GM18498 (cell line): ENCODE data around the gene TMEM87A.
"Not testable (repeated sequence)": the region's sequence is repeated elsewhere in the genome, so short reads cannot be mapped to it uniquely, and the experiment has no call there.

Experiments used
- ATAC-seq: cut with Tn5 transposase; IDR thresholded peaks from one replicate; pipeline ENCODE4 v1.9.1; 2021; ENCODE audit warnings: mild to moderate bottlenecking, moderate library complexity; ENCODE audit not compliant: unreplicated experiment

TMEM87A gene

GRCh38 chr15:42273900-42274701, 868 bp upstream of the TMEM87A start:
- ATAC-seq = peak; percentile 29

- no peak for ATAC-seq
These were observed 2.2 kb downstream of the TMEM87A start for GRCh38 chr15:42270996-42271395.

- no peak for ATAC-seq
These were observed 2.7 kb downstream of the TMEM87A start for GRCh38 chr15:42270551-42270950.

GRCh38 chr15:42267286-42267685, 5.9 kb downstream of the TMEM87A start:
- ATAC-seq = no peak

- ATAC-seq = no peak
These were observed 8.4 kb downstream of the TMEM87A start for GRCh38 chr15:42264795-42265194.

GRCh38 chr15:42253300-42253699, 19.9 kb downstream of the TMEM87A start:
- ATAC-seq = no peak

GRCh38 chr15:42240823-42241222, 32.4 kb downstream of the TMEM87A start:
- no peak for ATAC-seq

- no peak for ATAC-seq
These were observed 33.6 kb downstream of the TMEM87A start for GRCh38 chr15:42239528-42240182.

GRCh38 chr15:42233107-42233506, 40.1 kb downstream of the TMEM87A start:
- no peak for ATAC-seq

- ATAC-seq = no peak
These were observed 40.6 kb downstream of the TMEM87A start for GRCh38 chr15:42232606-42233005.

- no peak for ATAC-seq
These were observed 42.1 kb downstream of the TMEM87A start for GRCh38 chr15:42231088-42231487.

GRCh38 chr15:42228981-42229380, 44.3 kb downstream of the TMEM87A start:
- ATAC-seq = not testable (repeated sequence)

GRCh38 chr15:42228036-42228435, 45.2 kb downstream of the TMEM87A start:
- no peak for ATAC-seq

- no peak for ATAC-seq
These were observed 46.6 kb downstream of the TMEM87A start for GRCh38 chr15:42226648-42227047.

GRCh38 chr15:42220216-42220615, 53.0 kb downstream of the TMEM87A start:
- no peak for ATAC-seq

- ATAC-seq = no peak
These were observed 54.2 kb downstream of the TMEM87A start for GRCh38 chr15:42218953-42219592.

GRCh38 chr15:42217568-42217967, 55.7 kb downstream of the TMEM87A start:
- ATAC-seq = no peak

- no peak for ATAC-seq
These were observed 57.1 kb downstream of the TMEM87A start for GRCh38 chr15:42215913-42216829.

GRCh38 chr15:42214600-42214999, 58.6 kb downstream of the TMEM87A start:
- no peak for ATAC-seq

GRCh38 chr15:42213511-42213910, 59.7 kb downstream of the TMEM87A start:
- no peak for ATAC-seq

GRCh38 chr15:42210696-42211095, 62.5 kb downstream of the TMEM87A start:
- no peak for ATAC-seq
